ENCODE measurements around the gene KIAA1549.

GRCh38 chr7:138814816-138815332, 166.3 kb downstream of the KIAA1549 start:
- no peak for TF ChIP-seq POLR2A (conservative IDR thresholded peaks at IDR 0.05)
- TF ChIP-seq RFX5 (IDR thresholded peaks at IDR 0.05; ENCODE audit: low read depth, low read length) = no peak
- TF ChIP-seq ZC3H11A (IDR thresholded peaks at IDR 0.05; ENCODE audit: low read depth, low read length) = no peak
- TF ChIP-seq ZNF586 (CRISPR knock-in tag; conservative IDR thresholded peaks at IDR 0.05) = no peak
- no peak for TF ChIP-seq CTCF (IDR thresholded peaks at IDR 0.05 in 2 of 3, conservative IDR thresholded peaks at IDR 0.05 in 1 of 3; ENCODE audit: insufficient read depth in 2 of 3, low read depth in 1 of 3, low read length in 3 of 3)
- TF ChIP-seq POLR2AphosphoS5 (IDR thresholded peaks at IDR 0.05; ENCODE audit: control insufficient read depth, insufficient read depth, low read depth, low read length) = no peak
- TF ChIP-seq CREB1 (IDR thresholded peaks at IDR 0.05) = no peak
- no peak for TF ChIP-seq CREB1 (CRISPR knock-in tag; IDR thresholded peaks at IDR 0.05)
- no peak for TF ChIP-seq ZFX (CRISPR knock-in tag; IDR thresholded peaks at IDR 0.05)
- no peak for TF ChIP-seq BDP1 (IDR thresholded peaks at IDR 0.05; ENCODE audit: insufficient read depth, insufficient read length)
- no peak for TF ChIP-seq HES1 (IDR thresholded peaks at IDR 0.05; ENCODE audit: low read depth)
- no peak for TF ChIP-seq ZNF282 (CRISPR knock-in tag; IDR thresholded peaks at IDR 0.05)
- TF ChIP-seq MAFK (IDR thresholded peaks at IDR 0.05; ENCODE audit: low read length) = no peak
